GM18498 (cell line): ENCODE data around the gene WASHC2C.
"Not testable (repeated sequence)": the region's sequence is repeated elsewhere in the genome, so short reads cannot be mapped to it uniquely, and the experiment has no call there.

ENCODE experiments used
- ATAC-seq: cut with Tn5 transposase; IDR thresholded peaks from one replicate; pipeline ENCODE4 v1.9.1; 2021; ENCODE audit warnings: mild to moderate bottlenecking, moderate library complexity; ENCODE audit not compliant: unreplicated experiment

The WASHC2C gene

GRCh38 chr10:45768334-45768733, 41.3 kb downstream of the WASHC2C start:
- ATAC-seq: not testable (repeated sequence)

GRCh38 chr10:45771757-45772461, 44.8 kb downstream of the WASHC2C start:
- not testable (repeated sequence) for ATAC-seq

DNA sequence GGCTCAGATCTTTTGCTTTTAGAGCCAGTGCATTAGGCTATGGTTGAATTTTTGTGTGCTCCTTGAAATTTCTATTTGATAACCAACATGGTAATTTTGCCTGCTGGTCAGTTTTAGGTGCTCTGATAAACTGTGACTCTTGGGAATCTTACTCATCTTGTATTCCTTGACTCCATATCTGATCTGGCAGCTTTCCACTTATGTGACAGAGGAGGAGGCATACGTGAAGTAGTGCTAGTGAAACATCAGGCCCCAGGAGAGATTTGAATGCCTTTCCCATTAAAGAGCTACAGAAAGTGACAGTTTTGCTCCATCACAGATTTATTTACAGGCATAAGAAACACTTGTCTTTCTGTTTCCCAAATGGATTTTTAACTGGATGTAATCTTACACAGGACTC, 59.2 kb downstream of the WASHC2C start:
- not testable (repeated sequence) for ATAC-seq

DNA sequence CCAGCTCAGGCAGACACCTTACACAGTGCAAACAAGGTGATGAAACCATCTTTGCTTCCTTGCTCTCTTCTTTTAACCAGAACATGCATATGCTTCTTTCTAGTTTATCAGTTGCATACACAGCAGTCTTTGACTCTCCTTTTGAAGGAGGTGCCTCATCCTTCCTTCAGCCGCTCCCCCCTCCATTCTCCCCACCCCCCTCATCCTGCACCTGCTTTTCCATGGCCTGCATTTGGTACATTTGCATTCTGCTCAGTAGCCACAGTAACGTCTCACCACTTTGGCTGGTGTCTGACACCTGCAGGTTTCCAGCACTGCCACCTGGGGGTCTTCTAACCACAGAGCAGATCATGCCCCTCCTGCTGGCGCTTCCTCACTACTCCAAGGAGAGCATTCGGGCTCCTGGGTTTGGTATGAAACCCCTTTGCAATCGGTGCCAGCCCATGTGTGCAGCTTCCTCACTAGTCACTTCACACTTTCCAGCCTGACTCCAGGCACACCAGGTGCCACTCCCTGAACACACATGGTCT, 60.2 kb downstream of the WASHC2C start:
- ATAC-seq: not testable (repeated sequence)

GRCh38 chr10:45789991-45790390, 62.9 kb downstream of the WASHC2C start:
- ATAC-seq: not testable (repeated sequence)

DNA sequence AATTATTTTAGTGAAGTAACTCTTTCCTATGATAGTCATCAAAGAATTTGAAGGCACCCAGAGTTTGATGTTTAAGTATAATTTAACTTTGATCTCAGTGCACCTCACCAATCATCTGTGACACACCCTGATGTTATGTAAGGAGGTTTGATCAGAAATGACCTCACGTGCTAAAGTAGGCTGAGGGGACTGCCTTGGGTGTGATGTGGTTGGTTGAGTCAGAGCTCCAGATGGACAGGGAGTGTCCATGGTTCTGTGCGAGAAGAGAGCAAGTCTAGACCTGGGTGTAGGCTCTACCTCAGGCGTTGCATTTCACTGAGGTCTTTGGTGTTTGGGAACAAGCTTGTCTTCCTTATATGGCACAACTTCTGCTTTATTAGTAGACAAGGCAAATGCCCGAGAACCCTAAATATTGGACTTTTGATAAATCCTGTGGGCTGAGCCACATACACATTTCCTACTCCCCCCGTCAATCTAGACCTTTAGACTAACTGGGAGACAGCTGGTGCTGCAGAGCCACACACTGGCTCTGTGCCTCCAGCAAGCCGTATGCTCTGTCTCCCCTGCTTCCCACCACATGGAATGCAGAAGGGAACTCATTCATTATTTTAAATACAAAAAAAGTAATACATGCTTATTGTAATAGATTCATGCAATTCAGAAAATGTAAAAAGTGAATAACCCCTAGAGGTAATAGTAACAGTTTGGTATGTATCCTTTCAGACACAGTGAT, 63.8 kb downstream of the WASHC2C start:
- ATAC-seq: not testable (repeated sequence)

GRCh38 chr10:45794761-45795160, 67.7 kb downstream of the WASHC2C start:
- not testable (repeated sequence) for ATAC-seq

DNA sequence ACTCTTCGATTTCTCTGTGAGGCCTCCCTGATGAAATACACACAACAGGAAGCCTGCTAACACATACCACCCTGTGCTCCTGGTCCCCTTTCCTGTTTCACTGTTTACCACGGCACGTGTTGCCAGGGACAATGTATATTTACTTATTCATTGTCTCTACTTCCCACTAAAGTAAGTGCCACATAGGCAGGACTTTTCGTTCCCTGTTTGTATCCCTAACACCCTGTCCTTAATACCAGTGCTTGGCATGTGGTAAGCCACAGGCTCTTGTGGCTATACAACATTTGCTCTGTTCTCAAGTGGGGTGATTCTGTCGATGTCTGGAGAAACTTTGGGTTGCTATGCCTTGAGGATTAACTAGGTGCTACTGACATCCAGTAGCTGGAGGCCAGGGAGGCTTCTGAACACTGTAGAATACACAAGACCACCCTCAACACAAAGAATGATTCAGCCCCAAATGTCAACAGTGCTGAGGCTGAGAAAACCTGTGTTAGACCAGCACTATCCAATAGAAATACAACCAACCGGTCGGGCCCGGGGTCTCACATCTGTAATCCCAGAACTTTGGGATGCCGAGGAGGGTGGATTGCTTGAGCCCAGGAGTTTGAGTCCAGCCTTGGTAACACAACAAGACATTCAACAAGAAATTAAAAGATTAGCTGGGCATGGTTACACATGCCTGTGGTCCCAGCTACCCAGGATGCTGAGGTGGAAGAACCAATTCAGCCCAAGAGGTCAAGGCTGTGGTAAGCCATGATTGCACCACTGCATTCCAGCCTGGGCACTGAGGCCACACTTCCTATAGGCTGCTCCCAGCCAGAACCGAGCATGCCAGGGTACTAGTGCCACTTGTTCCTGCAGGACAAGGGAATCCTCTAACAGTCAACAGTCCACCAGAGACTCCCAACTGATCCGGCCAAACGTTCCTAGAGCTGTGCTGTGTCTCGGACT, 76.3 kb downstream of the WASHC2C start:
- not testable (repeated sequence) for ATAC-seq

- ATAC-seq: not testable (repeated sequence)
Measured at GRCh38 chr10:45804996-45805395, 77.9 kb downstream of the WASHC2C start.

- no peak for ATAC-seq
Measured at GRCh38 chr10:45809837-45810236, 82.8 kb downstream of the WASHC2C start.

GRCh38 chr10:45811075-45811474, 84.0 kb downstream of the WASHC2C start:
- no peak for ATAC-seq

DNA sequence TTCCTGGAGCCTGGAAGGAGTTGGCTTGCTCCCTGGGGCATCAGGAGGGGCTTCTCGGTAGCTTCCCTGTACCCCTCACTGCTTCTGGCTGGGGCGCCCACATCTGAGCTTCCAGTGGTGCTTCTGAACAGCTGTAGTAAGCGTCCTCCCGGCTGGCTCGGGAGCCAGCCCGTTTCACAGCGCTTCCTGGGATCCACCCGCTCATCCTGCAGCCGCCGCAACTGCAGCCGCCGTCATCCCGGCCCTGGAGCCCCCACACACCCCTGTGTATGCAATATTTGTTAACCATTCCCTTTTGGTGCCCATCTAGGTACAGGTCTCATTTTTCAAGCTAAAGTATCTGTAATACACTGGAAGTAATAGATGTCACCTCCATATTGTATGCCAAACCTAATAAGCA, 85.9 kb downstream of the WASHC2C start:
- ATAC-seq: not testable (repeated sequence)

DNA sequence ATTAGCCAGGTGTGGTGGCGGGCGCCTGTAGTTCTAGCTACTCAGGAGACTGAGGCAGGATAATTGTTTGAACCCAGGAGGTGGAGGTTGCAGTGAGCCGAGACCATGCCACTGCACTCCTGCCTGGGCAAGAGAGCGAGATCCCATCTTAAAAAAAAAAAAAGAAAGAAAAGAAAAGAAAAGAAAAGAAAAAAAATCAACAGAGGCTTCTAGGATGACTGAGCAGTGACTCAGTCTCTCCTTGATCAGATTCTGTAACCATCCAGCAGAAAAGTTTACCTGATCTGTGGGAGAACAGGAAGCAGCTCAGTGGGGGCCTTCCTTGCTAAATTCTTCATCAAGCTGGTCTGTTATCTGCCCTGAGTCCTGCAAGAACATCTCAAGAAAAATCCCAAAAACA, 87.1 kb downstream of the WASHC2C start:
- ATAC-seq: not testable (repeated sequence)

GRCh38 chr10:45817130-45817859, 90.2 kb downstream of the WASHC2C start:
- ATAC-seq: no peak

DNA sequence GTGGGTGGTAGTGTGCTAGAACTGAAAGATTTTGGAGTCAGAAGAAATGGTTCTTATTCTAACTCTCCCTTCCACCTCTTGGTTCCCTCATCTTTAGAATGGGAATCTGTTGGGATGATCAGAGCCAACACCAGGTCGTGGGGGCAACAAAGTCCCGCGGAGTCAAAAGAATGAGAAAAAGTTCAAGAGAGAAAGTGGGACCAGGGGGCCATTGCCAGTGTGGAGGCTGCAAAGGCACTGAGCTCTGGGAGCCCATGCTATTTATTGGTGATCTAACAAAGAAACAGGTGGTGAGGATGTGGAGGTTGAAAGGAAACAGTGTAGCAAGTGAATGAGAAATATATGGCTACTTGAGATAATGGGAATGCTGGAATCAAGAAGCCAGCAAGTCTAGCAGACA, 90.8 kb downstream of the WASHC2C start:
- ATAC-seq: no peak

DNA sequence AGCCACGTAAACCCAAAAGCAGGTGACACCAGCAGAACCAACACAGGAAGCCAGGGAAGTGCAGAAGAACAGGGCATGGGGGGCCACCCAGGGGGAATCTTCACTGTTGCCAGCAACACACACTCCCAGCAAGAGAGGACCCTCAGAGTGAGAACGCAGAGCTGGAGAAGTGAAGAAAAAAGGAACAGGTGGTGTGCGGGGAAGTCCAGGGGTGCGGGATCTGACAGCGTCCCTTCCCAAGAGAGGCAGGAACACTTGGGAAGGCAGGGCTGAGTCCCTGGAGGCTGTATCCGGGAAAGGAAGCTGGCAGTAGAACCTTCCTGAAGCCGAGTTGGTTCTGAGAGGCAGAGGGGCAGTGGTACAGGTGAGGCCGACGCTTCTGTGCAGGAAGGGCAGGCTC, 92.5 kb downstream of the WASHC2C start:
- ATAC-seq: no peak

GRCh38 chr10:45820107-45820830, 93.2 kb downstream of the WASHC2C start:
- ATAC-seq: not testable (repeated sequence)

DNA sequence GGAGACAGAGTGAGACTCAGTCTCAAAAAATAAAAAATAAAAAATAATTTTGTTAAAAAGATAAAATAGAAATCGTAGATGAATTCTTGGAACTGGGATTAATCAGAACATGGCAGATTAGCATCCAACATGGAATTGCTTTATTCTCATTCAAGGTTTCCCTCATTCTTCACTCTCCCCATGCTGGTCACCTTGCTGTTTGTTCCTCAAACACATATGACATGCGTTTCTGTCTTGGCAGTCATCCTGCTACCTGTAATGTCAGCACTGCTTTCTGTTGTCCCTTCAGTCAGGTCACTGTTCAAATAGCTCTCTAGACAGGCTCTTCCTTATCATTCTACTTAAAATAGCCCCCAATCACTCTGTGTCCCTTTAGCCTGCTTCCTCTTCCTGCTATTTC, 95.9 kb downstream of the WASHC2C start:
- ATAC-seq: not testable (repeated sequence)
